GM18502 (cell line): Measurements from ENCODE around the gene TDP2.
A peak's percentile ranks its signal among the peaks of the same experiment; 100 is the strongest.
"Not testable (repeated sequence)": the region's sequence is repeated elsewhere in the genome, so short reads cannot be mapped to it uniquely, and the experiment has no call there.

Experiments used
- ATAC-seq: cut with Tn5 transposase; IDR thresholded peaks from one replicate; pipeline ENCODE4 v1.9.1; 2021; ENCODE audit warnings: mild to moderate bottlenecking; ENCODE audit not compliant: unreplicated experiment, poor library complexity

TDP2 gene

GRCh38 chr6:24683297-24684296 is 16.9 kb upstream of the TDP2 start:
- ATAC-seq: no peak

- ATAC-seq: no peak
These were observed 13.9 kb upstream of the TDP2 start for GRCh38 chr6:24680582-24680981.

GRCh38 chr6:24678792-24679352 is 12.2 kb upstream of the TDP2 start:
- not testable (repeated sequence) for ATAC-seq

GRCh38 chr6:24673625-24674024 is 6.9 kb upstream of the TDP2 start:
- ATAC-seq: no peak

- ATAC-seq: no peak
These were observed 6.0 kb upstream of the TDP2 start for GRCh38 chr6:24672620-24673182.

GRCh38 chr6:24671077-24671476 is 4.4 kb upstream of the TDP2 start:
- ATAC-seq: not testable (repeated sequence)

GRCh38 chr6:24670492-24670891 is 3.8 kb upstream of the TDP2 start:
- ATAC-seq: not testable (repeated sequence)

GRCh38 chr6:24668997-24669361 is 2.3 kb upstream of the TDP2 start:
- ATAC-seq: no peak

- ATAC-seq: not testable (repeated sequence)
These were observed 1.6 kb upstream of the TDP2 start for GRCh38 chr6:24668066-24668996.

GRCh38 chr6:24667378-24667803 is 692 bp upstream of the TDP2 start:
- ATAC-seq: peak; percentile 7

- ATAC-seq: peak; percentile 44
These were observed 530 bp downstream of the TDP2 start for GRCh38 chr6:24666097-24666640.

GRCh38 chr6:24664046-24664987 is 2.4 kb downstream of the TDP2 start:
- ATAC-seq: no peak

GRCh38 chr6:24663189-24663588 is 3.5 kb downstream of the TDP2 start:
- ATAC-seq: no peak

GRCh38 chr6:24662236-24662635 is 4.5 kb downstream of the TDP2 start:
- no peak for ATAC-seq

GRCh38 chr6:24661759-24662158 is 4.9 kb downstream of the TDP2 start:
- ATAC-seq: not testable (repeated sequence)

- no peak for ATAC-seq
These were observed 6.6 kb downstream of the TDP2 start for GRCh38 chr6:24660105-24660504.

- no peak for ATAC-seq
These were observed 7.1 kb downstream of the TDP2 start for GRCh38 chr6:24659561-24659960.

GRCh38 chr6:24658573-24659560 is 7.8 kb downstream of the TDP2 start:
- ATAC-seq: no peak
